ENCODE data around the gene CHAMP1.

CHAMP1 gene, protein sequence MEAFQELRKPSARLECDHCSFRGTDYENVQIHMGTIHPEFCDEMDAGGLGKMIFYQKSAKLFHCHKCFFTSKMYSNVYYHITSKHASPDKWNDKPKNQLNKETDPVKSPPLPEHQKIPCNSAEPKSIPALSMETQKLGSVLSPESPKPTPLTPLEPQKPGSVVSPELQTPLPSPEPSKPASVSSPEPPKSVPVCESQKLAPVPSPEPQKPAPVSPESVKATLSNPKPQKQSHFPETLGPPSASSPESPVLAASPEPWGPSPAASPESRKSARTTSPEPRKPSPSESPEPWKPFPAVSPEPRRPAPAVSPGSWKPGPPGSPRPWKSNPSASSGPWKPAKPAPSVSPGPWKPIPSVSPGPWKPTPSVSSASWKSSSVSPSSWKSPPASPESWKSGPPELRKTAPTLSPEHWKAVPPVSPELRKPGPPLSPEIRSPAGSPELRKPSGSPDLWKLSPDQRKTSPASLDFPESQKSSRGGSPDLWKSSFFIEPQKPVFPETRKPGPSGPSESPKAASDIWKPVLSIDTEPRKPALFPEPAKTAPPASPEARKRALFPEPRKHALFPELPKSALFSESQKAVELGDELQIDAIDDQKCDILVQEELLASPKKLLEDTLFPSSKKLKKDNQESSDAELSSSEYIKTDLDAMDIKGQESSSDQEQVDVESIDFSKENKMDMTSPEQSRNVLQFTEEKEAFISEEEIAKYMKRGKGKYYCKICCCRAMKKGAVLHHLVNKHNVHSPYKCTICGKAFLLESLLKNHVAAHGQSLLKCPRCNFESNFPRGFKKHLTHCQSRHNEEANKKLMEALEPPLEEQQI

DNA sequence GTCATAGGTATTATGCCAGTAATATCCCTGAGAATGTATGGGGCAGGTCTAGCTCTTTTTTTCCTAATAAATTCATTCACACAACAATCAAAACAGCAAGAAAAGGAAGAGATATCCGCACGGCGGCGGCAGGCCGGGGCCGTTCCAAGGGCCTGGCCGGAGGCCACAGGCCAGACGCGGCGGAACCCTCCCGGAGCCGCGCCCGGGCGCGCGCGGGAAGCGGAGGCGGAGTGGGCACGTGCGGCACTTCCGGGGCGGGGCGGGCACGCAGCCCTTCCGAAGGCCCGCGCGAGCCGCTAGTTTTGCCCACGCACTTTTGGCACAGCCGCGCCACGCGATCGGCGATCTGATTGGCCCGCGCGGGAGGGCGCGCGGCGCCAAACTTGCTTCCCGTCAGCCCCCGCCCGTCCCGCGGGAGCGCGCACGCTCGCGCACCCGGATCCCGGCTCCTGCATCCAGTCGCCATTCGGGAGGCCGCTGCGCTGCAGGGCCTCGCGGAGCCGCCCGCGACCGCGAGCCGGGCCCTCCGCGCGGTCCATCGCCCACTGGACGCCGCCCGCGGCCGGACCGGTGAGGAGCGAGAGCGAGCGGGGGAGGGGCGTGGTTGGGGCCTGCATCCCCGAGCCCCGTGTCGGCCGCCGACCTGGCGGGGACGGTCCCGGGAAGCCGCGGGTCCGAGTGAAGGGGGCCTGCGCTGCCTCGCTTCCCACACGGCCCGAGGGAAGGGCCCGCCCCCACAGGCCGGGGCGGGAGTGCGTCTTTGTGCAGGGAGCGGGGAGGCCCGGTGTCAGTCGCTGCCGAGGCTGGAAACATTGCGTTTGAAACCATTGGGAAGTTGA is at the start of gene CHAMP1:
Gene CHAMP1, plus strand, starts transcription at position 430 of the 839 bp plus-strand sequence. CDS start 9,340 bp downstream, outside the sequence.
- intact Hi-C loops (cut with DNase I): loop anchor here (1.0 kb wide), 1 partner anchor 33 kb away; the partner anchor contains the start of gene UPF3A
- DNase-seq: peak; percentile 90 to 99 (median 94)

DNA sequence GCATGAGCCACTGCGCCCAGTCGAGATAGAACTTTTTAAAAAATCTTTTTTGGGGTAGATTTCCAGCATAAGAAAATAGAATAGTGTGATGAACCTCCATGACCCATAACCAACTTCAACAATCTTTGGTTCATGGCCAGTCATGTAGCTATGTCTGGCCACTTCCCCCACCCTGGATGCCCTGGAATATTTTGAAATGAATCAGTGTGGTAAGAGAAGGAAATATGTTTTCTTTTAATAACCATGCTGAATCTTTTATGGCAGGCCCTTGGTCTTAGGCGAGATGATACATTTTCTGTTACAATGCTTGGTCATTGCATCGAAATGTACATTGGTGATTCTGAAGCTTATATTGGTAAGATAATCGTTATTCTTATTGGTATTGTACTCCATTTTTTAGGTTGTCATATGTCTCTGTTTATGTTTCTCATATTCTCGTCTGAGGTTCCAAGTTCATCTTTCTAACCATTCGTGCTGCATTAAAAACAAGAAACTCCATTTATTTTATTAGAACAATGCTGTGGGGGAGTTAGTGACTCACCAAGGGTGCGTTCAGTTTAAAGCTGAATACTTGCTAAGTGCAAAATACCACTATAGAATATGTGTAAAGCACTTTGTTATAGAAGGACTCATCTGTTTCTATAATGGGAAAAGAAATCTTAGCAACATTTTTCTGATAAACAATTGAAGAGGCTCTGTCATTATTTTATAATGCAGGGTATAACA is 49.3 kb upstream of the CHAMP1 start:
- intact Hi-C loops (cut with DNase I): no loop called here
- DNase-seq: no peak

DNA sequence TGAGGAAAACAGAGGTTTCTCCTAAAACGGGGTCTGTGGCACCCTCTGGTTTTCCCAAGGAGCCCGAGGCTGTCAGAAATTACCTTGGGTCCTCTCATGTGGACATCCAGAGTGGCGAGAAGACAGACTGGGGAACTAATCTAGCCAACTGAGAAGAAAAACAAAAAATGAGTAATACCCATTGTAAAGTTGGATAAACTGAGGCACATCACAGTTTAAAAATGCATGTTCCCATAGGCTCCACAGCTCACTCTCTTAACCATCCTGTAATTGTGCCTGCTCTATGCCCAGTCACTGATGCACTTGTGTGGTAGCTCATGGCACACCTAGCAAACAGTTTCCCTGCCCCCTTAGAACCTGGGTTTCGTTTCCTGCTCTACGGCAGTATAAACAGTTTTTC is 48.1 kb upstream of the CHAMP1 start:
- no peak for DNase-seq
- intact Hi-C loops (cut with DNase I): no loop called here

DNA sequence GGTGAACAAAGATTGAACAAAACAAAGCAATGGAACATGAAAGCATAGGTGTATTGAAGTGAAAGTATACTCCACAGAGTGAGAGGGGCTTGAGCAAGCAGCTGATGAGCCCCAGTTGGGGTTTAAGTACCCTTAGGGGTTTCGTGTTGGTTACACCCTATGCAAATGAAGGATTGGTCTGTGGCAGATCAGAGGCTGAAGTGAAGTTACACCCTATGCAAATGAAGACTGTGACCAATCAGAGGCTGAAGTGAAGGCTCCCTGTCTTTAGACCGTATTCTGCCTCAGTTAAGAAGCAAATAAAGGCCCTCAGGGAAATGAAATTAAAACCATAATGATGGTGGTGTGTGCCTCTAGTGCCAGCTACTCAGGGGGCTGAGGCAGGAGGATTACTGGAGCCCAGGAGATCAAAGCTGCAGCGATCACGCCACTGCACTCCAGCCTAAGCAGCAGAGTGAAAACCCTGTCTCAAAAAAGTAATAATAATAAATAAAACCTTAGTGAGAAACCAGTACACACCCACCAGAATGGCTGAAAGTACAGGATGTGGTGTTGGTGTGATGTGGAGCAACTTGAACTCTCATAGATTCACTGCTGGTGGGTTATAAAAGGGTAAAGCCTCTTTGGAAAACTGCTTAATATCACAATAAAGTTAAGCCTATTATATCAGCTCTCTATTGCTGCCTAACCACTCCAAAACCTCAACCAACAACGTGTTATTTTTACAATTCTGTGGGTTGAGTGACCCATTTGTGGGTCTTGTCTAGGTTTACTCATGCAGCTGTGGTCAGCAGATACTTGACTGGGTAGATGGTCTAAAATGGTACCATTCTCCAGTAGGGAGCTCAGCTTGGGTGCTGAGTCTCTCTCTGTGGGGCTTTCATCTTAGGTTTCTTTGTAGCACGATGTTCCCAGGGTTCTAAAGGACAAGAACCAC is 45.7 kb upstream of the CHAMP1 start:
- intact Hi-C loops (cut with DNase I): no loop called here
- DNase-seq: no peak

DNA sequence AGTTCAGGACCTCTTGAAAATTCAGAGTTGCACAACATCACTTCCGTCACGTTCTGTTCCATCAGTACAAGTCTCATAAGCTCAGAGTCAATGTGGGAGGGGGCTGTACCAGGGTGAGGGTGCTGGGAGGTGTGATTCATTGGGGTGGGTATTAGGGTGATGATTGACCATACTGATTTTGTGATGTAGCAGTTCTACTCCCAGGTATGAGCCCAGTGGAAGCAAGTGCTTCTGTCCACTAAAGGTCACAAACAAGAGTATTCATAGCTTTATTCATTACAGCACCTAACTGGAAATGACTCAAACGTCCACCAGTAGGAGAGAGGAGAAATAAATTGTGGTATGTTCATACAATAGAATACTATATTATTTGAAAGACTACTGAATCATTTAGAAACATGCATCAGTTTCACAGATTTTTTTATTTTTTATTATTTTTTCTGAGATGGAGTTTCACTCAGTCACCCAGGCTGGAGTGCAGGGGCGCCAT is 45.0 kb upstream of the CHAMP1 start:
- intact Hi-C loops (cut with DNase I): no loop called here
- no peak for DNase-seq

DNA sequence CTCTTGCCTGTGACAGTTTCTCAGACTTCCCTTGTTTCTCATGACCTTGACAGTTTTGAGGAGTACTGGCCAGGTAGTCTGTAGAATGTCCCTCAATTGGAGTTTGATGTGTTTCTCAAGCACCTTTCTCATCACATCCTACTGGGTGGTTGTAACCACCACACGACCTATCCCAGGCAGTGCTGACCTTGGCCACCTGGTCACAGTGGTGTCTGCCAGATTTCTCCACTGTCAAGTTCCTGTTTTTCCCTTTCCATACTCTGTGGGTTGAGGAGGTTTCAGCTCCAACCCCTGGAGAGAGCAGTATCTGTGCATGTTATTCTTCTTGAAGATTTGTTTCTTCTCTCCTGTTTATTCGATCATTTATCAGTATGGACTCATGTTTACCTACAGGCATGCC is 41.3 kb upstream of the CHAMP1 start:
- intact Hi-C loops (cut with DNase I): no loop called here
- DNase-seq: no peak

DNA sequence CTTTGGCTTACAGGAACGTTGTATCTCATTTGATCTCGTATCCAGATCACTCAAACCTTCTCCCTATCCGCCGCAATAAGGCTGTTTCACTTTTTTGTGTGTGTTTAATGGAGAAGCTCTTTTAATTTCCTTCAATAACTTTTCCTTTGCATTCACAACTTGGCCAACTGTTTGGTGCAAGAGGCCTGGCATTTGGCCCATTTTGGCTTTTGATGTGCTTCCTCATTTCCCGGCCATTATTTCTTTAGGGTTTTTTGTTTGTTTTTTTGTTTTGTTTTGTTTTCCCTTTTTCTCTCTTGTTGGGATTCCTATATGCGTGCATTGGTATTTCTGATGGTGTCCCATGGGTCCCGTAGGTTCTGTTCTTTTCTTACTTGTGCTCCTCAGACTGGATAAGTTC is 39.0 kb upstream of the CHAMP1 start:
- no peak for DNase-seq
- intact Hi-C loops (cut with DNase I): no loop called here

DNA sequence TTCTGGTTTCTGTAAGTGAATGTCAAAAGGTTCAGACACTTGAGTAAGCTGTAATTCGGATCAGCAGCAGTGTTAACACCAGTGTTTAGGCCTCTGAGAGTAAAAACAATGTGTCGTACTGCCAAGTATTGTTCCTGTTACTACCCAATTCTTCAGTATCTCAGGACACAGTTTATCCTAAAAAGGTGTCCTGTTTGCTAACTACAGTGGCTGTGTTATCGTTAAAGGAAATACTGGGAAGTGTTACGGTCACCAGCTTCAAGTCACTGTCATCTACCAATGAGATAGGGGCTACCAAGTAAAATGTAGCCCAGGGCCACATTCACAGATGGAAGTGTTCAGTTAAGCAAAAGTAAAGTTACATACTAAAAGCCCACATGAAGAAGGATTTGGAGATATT is 35.2 kb upstream of the CHAMP1 start:
- DNase-seq: no peak
- intact Hi-C loops (cut with DNase I): no loop called here

DNA sequence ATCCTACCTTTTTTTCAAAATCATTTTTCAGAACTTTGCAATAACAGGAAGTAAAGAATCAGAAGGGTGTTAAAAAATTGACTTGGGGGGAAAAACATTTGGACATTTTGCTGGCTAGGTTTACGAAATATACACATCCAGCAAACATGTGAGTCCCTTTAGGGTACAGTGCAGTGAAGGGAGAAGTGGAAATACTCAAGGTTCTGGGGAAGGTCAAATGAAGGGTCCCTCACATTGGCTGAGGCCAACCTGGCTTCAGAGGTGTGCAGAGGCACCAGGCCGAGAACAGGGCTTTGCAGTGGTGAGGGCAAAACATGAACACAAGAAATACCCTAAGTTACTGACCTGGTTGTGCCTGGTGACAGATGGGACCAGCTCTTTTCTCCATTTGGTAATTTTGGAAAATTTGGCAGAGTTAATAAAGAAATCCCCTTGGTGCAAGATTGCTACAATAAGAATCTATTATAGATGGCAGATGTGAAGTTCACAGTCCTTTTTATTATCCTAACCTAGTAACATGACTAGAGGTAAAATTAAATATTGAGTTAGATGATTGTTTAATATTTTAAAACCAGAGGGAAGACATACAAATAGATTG is 34.4 kb upstream of the CHAMP1 start:
- intact Hi-C loops (cut with DNase I): no loop called here
- no peak for DNase-seq

DNA sequence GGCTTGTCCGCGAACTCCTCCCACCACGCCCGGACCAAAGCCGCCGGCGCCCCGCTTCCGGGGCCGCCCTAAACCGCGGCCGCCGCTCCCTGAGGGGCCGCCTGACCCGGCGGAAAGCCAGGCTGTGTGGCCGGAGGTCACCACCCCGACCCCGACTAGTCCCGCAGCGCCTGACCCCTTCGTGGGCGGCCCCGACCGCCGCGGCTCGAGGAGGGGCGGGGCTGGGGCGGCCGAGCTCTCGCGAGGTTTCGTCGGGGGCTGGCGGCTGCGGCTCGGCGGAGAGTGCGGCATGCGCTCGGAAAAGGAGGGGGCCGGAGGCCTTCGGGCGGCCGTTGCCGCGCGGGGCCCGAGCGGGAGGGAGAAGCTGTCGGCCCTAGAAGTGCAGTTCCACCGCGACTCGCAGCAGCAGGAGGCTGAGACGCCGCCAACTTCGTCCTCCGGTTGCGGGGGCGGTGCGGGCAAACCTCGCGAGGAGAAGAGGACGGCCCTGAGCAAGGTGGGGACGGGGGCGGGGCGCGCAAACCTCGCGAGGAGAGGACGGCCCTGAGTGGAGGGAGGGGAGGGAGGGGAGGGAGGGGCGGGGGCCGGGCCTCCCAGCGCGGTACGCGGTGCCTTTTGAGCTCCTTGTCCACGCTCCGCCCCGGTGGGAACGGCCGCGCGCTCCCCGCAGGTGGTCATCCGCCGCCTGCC is 32.8 kb upstream of the CHAMP1 start, which contains the start of gene UPF3A:
Gene UPF3A, plus strand, starts transcription at position 251 of the 690 bp plus-strand sequence. Its CDS starts 39 bp downstream, at position 290.
- DNase-seq: peak; percentile 79 to 98 (median 86)
- intact Hi-C loops (cut with DNase I): loop anchor here (1.0 kb wide), 2 partner anchors 33 to 47 kb away; partner anchors contain the start of genes CDC16 and CHAMP1

DNA sequence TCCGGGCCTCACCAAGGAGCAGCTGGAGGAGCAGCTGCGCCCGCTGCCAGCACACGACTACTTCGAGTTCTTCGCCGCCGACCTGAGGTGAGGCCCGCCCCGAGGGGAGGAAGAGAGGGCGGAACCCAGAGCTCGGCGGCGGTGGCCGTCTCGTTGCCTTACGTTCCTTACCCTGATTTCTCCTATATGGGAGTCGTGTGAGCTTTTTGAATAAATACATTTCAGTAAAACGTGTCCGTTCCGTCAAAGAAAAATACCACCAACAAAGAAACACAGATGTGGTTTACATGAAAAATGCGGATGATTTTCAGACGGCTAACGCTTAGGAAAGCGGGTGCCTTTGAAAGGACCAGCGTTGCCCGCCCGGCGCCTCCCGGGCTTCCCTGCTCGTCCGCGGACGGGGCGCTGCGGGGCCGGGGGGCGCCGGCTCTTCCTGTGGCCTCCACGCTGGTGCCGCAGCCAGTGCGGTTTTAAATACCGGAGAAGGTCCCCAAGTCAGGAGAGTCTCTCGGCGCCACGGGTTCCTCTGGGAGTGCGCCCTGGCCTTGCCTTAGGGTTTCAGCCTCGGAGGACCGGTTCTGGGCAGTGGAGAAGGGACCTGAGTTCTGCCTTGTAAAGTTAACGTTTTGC is 32.1 kb upstream of the CHAMP1 start:
- DNase-seq: peak in 8 of 10 donors; percentile 12 to 93 (median 30)

DNA sequence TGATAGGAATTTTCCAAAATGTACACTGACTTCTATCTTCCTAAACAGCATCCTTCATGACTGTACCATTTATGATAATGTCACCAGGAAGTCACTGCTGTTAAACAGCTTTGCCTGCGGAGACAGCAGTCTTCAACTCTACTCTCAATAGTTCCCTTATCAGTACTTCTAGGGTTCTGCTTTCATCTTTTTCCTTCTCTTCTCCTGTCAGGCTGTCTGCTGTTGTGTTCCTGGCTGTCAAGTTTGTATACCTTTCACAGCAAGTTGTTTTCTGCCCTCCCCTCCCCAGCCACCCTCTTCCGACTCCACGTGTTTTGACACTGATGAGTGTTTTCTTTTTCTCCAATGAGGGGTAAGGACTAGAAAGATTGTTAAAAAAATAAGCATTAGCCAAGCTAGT is 30.7 kb upstream of the CHAMP1 start:
- no peak for DNase-seq
- intact Hi-C loops (cut with DNase I): no loop called here

More for the DNA sequence above, 32.1 kb upstream of the CHAMP1 start:
- intact Hi-C loops (cut with DNase I): no loop called here

DNA sequence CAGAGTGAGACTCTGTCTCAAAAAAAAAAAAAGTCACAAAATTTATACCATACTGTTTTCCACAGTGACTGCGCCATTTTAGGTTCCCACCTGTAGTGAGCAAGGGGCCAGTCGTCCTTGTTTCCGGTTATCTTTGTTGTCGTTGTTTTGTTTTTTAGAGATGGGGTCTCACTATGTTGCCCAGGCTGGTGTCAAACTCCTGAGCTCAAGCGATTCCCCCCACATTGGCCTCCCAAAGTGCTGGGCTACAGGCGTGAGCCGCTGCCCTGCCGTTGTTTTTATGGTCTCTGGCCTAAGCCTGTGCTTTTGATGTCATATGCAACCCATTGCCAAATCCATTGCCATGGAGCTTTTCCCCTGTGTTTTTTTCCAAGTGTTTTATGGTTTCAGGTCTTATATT is 29.6 kb upstream of the CHAMP1 start:
- no peak for DNase-seq
- intact Hi-C loops (cut with DNase I): no loop called here

DNA sequence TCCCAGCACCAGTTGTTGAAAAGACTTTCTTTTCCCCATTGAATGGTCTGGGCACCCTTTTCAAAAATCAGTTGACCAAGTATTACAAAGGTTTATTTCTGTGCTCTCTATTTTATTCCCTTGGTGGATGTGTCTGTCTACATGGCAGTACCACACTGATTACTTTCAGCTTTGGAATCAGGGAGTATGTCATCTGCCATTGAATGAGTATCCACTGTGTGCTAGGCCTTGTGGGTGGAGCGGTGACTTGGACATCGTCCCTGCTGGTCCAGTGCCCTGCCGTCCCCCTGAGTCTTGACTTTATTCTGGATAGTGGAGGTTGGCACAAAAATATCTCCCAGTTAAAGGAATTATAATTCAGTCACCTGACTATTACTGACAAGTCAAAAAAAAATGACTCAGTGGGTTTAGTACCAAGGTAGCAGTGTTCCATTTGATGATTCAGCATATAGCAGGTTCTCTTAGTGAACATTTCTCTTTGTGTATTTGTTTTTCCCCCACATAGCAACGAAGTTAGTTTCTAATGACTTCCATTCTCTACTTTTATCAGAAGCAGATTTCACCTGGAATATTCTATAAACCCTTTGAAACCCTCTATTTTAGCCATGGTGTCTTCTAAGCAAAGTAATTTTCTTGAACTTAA is 29.0 kb upstream of the CHAMP1 start:
- intact Hi-C loops (cut with DNase I): no loop called here
- no peak for DNase-seq

DNA sequence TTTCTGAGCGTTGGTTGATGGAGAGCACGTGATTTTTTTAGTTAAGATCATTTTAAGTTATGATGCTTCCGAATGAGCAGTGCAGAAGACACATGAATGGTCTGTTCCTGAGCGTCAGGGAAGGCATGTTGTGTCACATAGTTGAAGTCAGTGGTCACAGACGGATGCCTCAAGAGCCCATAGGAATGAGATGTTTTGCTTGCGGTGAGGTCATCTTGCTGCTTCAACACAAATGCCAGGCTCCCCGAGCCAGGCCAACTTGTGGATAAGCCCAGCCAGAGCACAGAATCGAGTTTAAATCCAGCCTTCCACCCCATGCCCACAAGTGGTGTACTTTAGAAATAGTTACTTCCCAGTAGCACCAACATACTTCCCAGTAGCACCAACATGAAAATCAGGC is 27.5 kb upstream of the CHAMP1 start:
- no peak for DNase-seq
- intact Hi-C loops (cut with DNase I): no loop called here

DNA sequence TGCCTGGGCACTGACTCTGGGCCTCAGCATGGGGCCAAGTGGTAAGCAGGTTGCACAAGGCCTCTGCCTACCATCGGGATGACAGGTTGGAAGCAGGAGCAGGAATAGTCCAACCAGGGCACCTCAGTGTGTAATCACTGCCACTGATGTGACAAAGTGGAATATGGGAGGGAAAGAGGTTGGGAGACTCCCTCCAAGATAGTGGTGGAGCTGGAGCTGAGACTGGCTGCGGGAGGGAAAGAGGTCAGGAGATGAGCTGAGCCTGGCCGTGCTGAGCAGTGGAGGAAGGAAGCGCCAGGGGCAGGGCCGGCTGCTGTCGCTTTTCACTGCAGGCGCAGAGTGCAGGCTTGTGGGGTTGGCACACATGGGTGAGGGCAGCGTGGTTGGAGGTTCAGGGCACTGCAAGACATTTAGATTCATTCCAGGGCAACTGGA is 26.1 kb upstream of the CHAMP1 start:
- intact Hi-C loops (cut with DNase I): no loop called here
- no peak for DNase-seq

DNA sequence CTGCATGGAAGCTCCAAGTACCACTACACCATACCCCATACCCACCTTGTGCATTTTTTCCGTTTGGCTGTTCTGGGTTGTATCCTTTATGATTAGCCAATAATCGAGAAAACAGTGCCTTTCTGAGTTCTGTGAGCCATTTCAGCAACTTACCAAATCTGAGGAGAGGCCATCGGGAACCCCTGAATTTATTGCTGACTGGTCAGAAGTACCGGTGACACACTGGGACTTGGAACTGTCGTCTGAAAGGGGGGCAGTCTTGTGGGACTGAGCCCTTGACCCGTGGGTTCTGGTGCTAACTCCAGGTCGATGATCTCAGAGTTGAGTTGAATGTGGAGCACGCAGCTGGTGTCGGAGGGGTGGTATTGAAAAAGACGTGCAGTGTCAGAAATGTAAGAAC is 17.9 kb upstream of the CHAMP1 start:
- intact Hi-C loops (cut with DNase I): no loop called here
- DNase-seq: no peak
